AG04450 (cell line): ENCODE results near the gene CLN6. TPM values are rescaled to one million over a fixed set of nuclear protein-coding genes. Genes with fewer than 3 reads are reported as not detected.
"Not testable (repeated sequence)": the region's sequence is repeated elsewhere in the genome, so short reads cannot be mapped to it uniquely, and the experiment has no call there.

ENCODE experiments used
- CTCF ChIA-PET: fragments of 300-600, 350-600 bp; formaldehyde crosslinking; extraction: SDS; loops from one replicate; lab custom pipeline; 2022; ENCODE audit warnings: antibody characterized with exemption, inconsistent platforms; lab: Charles Lee
- POLR2A ChIA-PET: fragments of 350-600 bp; formaldehyde crosslinking; extraction: SDS; loops from one replicate; lab custom pipeline; 2021; ENCODE audit warnings: antibody characterized with exemption, inconsistent platforms; lab: Yijun Ruan, JAX
- DNase-seq: peaks from one replicate; pipeline ENCODE4 v3.0.0-alpha.2; 2011; ENCODE audit warnings: low read depth, low spot score
- H3K27ac ChIP-seq: one replicate; pipeline ENCODE4 v1.5.1; 2012; ENCODE audit warnings: low read depth, low read length, control low read depth
- H3K27me3 ChIP-seq: one replicate; pipeline ENCODE4 v1.6.0; 2012; ENCODE audit warnings: low read length; ENCODE audit not compliant: control insufficient read depth, insufficient read depth
- H3K4me3 ChIP-seq: 2 replicates; pipeline ENCODE4 v1.5.1; 2011; ENCODE audit warnings: mild to moderate bottlenecking, low read depth, low read length, control low read depth
- H3K9me3 ChIP-seq: 2 replicates; pipeline ENCODE4 v1.5.1; 2012; ENCODE audit warnings: low read length; ENCODE audit not compliant: control insufficient read depth, insufficient read depth
- CTCF ChIP-seq: IDR thresholded peaks from 2 replicates; pipeline ENCODE4 v1.5.1; 2011; ENCODE audit warnings: low read depth, low read length, control low read depth, inconsistent platforms
- polyA plus RNA-seq: library from polyadenylated mRNA; depleted of rRNA; stranded (reverse); fragments of >200 nt; gene quantifications from 2 replicates; pipeline ENCODE4 v1.2.3, GENCODE V29; 2011

Gene CLN6
- polyA plus RNA-seq, 1 experiment = 13.0 TPM

DNA sequence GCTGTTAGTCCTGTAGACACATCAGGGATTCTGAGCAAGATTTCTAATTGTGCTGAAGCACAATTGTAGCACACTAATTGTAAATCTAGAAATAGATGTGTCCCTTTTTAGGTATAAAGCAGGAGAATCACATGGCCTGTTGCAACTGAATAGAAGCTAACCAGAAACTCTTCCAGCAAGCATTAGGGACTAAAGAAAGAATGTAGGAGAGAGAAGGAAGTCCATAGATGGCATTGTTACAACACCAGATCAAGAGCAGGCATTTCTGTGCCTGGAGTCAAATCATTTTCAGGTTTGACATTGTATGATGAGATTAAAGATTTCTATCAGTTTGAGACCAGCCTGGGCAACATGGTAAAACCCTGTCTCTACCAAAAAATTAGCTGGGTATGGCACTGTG is 51.8 kb downstream of the CLN6 start:
- POLR2A ChIA-PET = no interaction called here
- Histone ChIP-seq H3K27ac (no peak overlapping the region), H3K4me3 (no peak overlapping the region), H3K27me3 (no peaks in the 10 kb centered on the region), H3K9me3 (no peaks in the 10 kb centered on the region)
- no peak for TF ChIP-seq CTCF
- DNase-seq = no peak
- CTCF ChIA-PET = interaction anchor here (3.3 kb wide), 1 partner anchor 23 kb away, joined by 17 read pairs; no protein-coding TSS in a partner anchor

DNA sequence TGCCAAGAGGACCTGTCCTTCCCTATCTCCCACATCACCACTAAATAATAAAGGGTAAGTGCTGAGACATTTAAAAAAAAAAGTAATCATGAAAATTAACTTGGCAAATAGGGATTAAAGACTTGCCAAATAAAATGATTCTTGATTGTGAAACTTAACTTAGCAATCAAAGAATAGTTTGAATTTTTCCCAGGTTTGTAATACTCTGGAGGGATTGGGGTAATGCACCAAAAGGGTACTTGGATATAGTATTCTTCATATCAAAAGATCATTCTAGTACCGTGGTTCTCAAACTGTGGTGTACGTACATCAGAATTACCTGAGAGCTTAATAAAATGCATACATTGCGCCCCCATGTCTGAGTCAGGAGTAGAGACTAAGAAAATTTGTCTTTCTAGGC is 52.9 kb downstream of the CLN6 start:
- ChIA-PET CTCF (interaction anchor here (3.3 kb wide), 1 partner anchor 22 kb away, joined by 17 read pairs; no protein-coding TSS in a partner anchor), POLR2A (no interaction called here)
- Histone ChIP-seq H3K27ac (no peak overlapping the region), H3K4me3 (no peak overlapping the region), H3K27me3 (no peaks in the 10 kb centered on the region), H3K9me3 (no peaks in the 10 kb centered on the region)
- TF ChIP-seq CTCF = no peak
- DNase-seq = no peak

GRCh38 chr15:68175526-68175925 is 54.0 kb downstream of the CLN6 start:
- ChIA-PET POLR2A (interaction anchor here (0.5 kb wide), 1 partner anchor 62 kb away, joined by 3 read pairs; no protein-coding TSS in a partner anchor), CTCF (interaction anchor here (0.8 to 3.3 kb wide), 2 partner anchors 21 to 22 kb away, joined by 3 to 17 read pairs; no protein-coding TSS in a partner anchor)
- DNase-seq = no peak
- H3K27me3 ChIP-seq = no peaks in the 10 kb centered on the region
- TF ChIP-seq CTCF = no peak
- H3K27ac ChIP-seq = no peak overlapping the region
- H3K4me3 ChIP-seq = no peak overlapping the region
- no peaks in the 10 kb centered on the region for H3K9me3 ChIP-seq

DNA sequence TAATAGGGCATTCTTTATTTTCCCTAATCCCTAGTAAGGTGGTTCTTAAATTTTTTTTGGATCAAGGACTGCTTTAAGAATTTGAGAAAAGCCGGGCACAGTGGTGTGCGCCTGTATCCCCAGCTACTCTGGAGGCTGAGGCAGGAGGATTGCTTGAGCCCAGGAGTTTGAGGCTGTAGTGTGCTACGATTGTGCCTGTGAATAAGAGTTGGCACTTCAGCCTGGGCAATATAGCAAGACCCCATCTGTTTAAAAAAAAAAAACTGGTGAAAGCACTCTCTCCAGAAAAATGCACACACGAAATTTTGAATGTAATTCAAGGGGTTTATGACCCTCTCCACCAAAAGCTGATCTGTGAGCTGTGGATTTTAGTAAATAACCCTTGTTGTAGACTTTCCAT is 56.4 kb downstream of the CLN6 start:
- no peak for TF ChIP-seq CTCF
- no peak overlapping the region for H3K27ac ChIP-seq
- CTCF ChIA-PET = interaction anchor here (0.7 kb wide), 1 partner anchor 40 kb away, joined by 3 read pairs; no protein-coding TSS in a partner anchor
- H3K4me3 ChIP-seq = no peak overlapping the region
- no peaks in the 10 kb centered on the region for H3K27me3 ChIP-seq
- no peaks in the 10 kb centered on the region for H3K9me3 ChIP-seq
- DNase-seq = no peak
- POLR2A ChIA-PET = no interaction called here

DNA sequence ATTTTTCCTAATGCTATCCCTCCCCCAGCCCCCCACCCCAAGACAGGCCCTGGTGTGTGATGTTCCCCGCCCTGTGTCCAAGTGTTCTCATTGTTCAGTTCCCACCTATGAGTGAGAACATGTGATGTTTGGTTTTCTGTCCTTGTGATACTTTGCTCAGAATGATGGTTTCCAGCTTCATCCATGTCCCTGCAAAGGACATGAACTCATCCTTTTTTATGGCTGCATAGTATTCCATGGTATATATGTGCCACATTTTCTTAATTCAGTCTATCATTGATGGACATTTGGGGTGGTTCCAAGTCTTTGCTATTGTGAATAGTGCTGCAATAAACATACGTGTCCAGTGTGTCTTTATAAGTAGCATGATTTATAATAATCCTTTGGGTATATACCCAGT is 57.5 kb downstream of the CLN6 start:
- DNase-seq, POLR2A ChIA-PET, H3K9me3 ChIP-seq, H3K4me3 ChIP-seq, H3K27ac ChIP-seq, CTCF ChIA-PET, H3K27me3 ChIP-seq: not testable (repeated sequence)
